Spleen (tissue), 7 donors: ENCODE data around the gene GRIP1.

Source experiments
- CTCF ChIP-seq, 11 experiments: fragments of 200-600 bp in 7 of 11; fragments of 450-650 bp in 4 of 11; sonication (generic) in 4 of 11; IDR thresholded peaks in 8 of 11; conservative IDR thresholded peaks in 3 of 11; 1 replicate in 7 of 11; 2 replicates in 4 of 11; pipeline versions ENCODE4 v1.4.0 to v1.8.0; 2016 to 2021; ENCODE audit warnings: antibody characterized with exemption in 11 of 11, inconsistent platforms in 4 of 11, mild to moderate bottlenecking in 1 of 11
- POLR2A ChIP-seq, 3 donors: fragments of 450-650 bp; IDR thresholded peaks; one replicate each; pipeline ENCODE4 v1.5.1; 2017; ENCODE audit warnings: antibody characterized with exemption in 3 of 3, mild to moderate bottlenecking in 1 of 3
- POLR2AphosphoS5 ChIP-seq, 3 donors: sonication (generic); formaldehyde crosslinking; IDR thresholded peaks; one replicate each; pipeline ENCODE4 v1.5.1; 2017; ENCODE audit warnings: antibody characterized with exemption in 3 of 3
- donor health status: DM: no; HTN: no; CAD: no; lungs with moderate emphysema.
- donor health status: DM: no; HTN: no; CAD: no.
- donor health status: DM: no; HTN: no; CAD: no.

- TF ChIP-seq POLR2A (IDR thresholded peaks at IDR 0.05) (no peak), CTCF (IDR thresholded peaks at IDR 0.05 in 8 of 11, conservative IDR thresholded peaks at IDR 0.05 in 3 of 11) (no peak), POLR2AphosphoS5 (IDR thresholded peaks at IDR 0.05) (no peak)
These were observed 183.2 kb downstream of the GRIP1 start for GRCh38 chr12:66495709-66496108.
